HCT116 (cell line): ENCODE data around the gene TBATA.

ENCODE experiments used
- CBX3 ChIP-seq: IDR thresholded peaks from 2 replicates; pipeline ENCODE4 v1.6.1; 2012; ENCODE audit warnings: low read depth
- POLR2A ChIP-seq: IDR thresholded peaks from 2 replicates; pipeline ENCODE4 v1.7.0; 2011; ENCODE audit warnings: borderline replicate concordance; ENCODE audit not compliant: insufficient read depth, insufficient read length; ENCODE audit errors: extremely low read depth
- TCF7L2 ChIP-seq: IDR thresholded peaks from 2 replicates; pipeline ENCODE4 v1.7.0; 2011; ENCODE audit warnings: borderline replicate concordance, inconsistent platforms; ENCODE audit not compliant: insufficient read depth, insufficient read length; ENCODE audit errors: extremely low read depth
- TF ChIP-seq, protein P1 (sequence below), 3 experiments: fragments of 200-600 bp in 1 of 3; sonication (generic) in 1 of 3; IDR thresholded peaks in 2 of 3; conservative IDR thresholded peaks in 1 of 3; 2 replicates each; pipeline ENCODE4 v1.5.1; 2012 to 2017; ENCODE audit warnings: low read depth in 2 of 3, low read length in 2 of 3, antibody characterized with exemption in 1 of 3, borderline replicate concordance in 1 of 3, control low read depth in 1 of 3, mild to moderate bottlenecking in 1 of 3, mixed read lengths in 1 of 3, mixed run types in 1 of 3, moderate library complexity in 1 of 3; ENCODE audit not compliant: insufficient read depth in 1 of 3

DNA sequence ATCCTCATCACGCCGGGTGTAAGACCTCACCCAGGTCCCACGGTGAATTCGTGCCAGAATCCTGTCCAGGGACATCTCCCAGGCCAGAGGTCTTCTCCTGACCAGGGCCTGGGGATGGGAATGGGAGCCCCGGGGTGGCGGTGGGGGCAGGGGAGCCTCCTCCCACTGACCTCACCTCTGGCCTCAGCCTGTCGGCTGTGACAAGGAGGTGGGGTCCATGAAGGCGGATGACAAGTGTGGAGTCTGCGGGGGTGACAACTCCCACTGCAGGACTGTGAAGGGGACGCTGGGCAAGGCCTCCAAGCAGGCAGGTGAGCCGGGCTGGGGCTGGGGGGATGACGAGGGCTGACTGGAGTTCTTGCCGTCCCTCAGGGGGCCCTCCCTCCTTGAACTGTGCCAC is 41.3 kb downstream of the TBATA start:
- TF ChIP-seq, protein P1, sequence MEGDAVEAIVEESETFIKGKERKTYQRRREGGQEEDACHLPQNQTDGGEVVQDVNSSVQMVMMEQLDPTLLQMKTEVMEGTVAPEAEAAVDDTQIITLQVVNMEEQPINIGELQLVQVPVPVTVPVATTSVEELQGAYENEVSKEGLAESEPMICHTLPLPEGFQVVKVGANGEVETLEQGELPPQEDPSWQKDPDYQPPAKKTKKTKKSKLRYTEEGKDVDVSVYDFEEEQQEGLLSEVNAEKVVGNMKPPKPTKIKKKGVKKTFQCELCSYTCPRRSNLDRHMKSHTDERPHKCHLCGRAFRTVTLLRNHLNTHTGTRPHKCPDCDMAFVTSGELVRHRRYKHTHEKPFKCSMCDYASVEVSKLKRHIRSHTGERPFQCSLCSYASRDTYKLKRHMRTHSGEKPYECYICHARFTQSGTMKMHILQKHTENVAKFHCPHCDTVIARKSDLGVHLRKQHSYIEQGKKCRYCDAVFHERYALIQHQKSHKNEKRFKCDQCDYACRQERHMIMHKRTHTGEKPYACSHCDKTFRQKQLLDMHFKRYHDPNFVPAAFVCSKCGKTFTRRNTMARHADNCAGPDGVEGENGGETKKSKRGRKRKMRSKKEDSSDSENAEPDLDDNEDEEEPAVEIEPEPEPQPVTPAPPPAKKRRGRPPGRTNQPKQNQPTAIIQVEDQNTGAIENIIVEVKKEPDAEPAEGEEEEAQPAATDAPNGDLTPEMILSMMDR (IDR thresholded peaks at IDR 0.05 in 2 of 3, conservative IDR thresholded peaks at IDR 0.05 in 1 of 3; ENCODE audit: borderline replicate concordance in 1 of 3, insufficient read depth in 1 of 3, low read depth in 2 of 3, low read length in 2 of 3) = no peak
- TF ChIP-seq TCF7L2 = no peak
- no peak for TF ChIP-seq POLR2A
- no peak for TF ChIP-seq CBX3
